GM19372 (cell line): ENCODE results near the gene SIX2.

Source experiments
- ATAC-seq: cut with Tn5 transposase; IDR thresholded peaks from one replicate; pipeline ENCODE4 v1.9.1; 2021; ENCODE audit warnings: mild to moderate bottlenecking, low read depth, moderate library complexity; ENCODE audit not compliant: unreplicated experiment

The SIX2 gene

GRCh38 chr2:45024097-45024496 lies 14.8 kb upstream of the SIX2 start:
- no peak for ATAC-seq

- no peak for ATAC-seq
These were observed 11.2 kb upstream of the SIX2 start for GRCh38 chr2:45020439-45020838.

GRCh38 chr2:45018023-45018422 lies 8.8 kb upstream of the SIX2 start:
- no peak for ATAC-seq

GRCh38 chr2:45014831-45015230 lies 5.6 kb upstream of the SIX2 start:
- no peak for ATAC-seq

GRCh38 chr2:45014016-45014702 lies 4.9 kb upstream of the SIX2 start:
- ATAC-seq: no peak

- no peak for ATAC-seq
These were observed 4.2 kb upstream of the SIX2 start for GRCh38 chr2:45013229-45014015.

- ATAC-seq: no peak
These were observed 3.5 kb upstream of the SIX2 start for GRCh38 chr2:45012733-45013132.

GRCh38 chr2:45011621-45012602 lies 2.7 kb upstream of the SIX2 start:
- no peak for ATAC-seq

- ATAC-seq: no peak
These were observed 1.9 kb upstream of the SIX2 start for GRCh38 chr2:45011121-45011520.

- ATAC-seq: no peak
These were observed 1.4 kb upstream of the SIX2 start for GRCh38 chr2:45010702-45011012.

- no peak for ATAC-seq
These were observed 863 bp upstream of the SIX2 start for GRCh38 chr2:45009928-45010701.

- no peak for ATAC-seq
These were observed 739 bp downstream of the SIX2 start for GRCh38 chr2:45008296-45009129.

- ATAC-seq: no peak
These were observed 1.3 kb downstream of the SIX2 start for GRCh38 chr2:45007961-45008295.

GRCh38 chr2:45006942-45007287 lies 2.3 kb downstream of the SIX2 start:
- ATAC-seq: no peak

- ATAC-seq: no peak
These were observed 3.0 kb downstream of the SIX2 start for GRCh38 chr2:45006041-45006941.

- no peak for ATAC-seq
These were observed 3.8 kb downstream of the SIX2 start for GRCh38 chr2:45005261-45006002.

GRCh38 chr2:45004562-45005191 lies 4.6 kb downstream of the SIX2 start:
- no peak for ATAC-seq
